GM15510 (cell line): ENCODE measurements around the gene ARID3B.

Experiments used
- POLR2A ChIP-seq: IDR thresholded peaks from 3 replicates; pipeline ENCODE4 v1.6.1; 2011; ENCODE audit warnings: borderline replicate concordance; ENCODE audit not compliant: insufficient read length; ENCODE audit errors: extremely low read depth

ARID3B gene

GRCh38 chr15:74618841-74619596, 78.0 kb downstream of the ARID3B start:
- no peak for TF ChIP-seq POLR2A

GRCh38 chr15:74619916-74620635, 79.1 kb downstream of the ARID3B start:
- no peak for TF ChIP-seq POLR2A

GRCh38 chr15:74620636-74621545, 79.9 kb downstream of the ARID3B start:
- TF ChIP-seq POLR2A = no peak

GRCh38 chr15:74621546-74621920, 80.5 kb downstream of the ARID3B start:
- TF ChIP-seq POLR2A = no peak

- no peak for TF ChIP-seq POLR2A
Observed at GRCh38 chr15:74621936-74622335, 80.9 kb downstream of the ARID3B start.

- TF ChIP-seq POLR2A = no peak
Observed at GRCh38 chr15:74622758-74623157, 81.7 kb downstream of the ARID3B start.

- no peak for TF ChIP-seq POLR2A
Observed at GRCh38 chr15:74624020-74624602, 83.1 kb downstream of the ARID3B start.

GRCh38 chr15:74625693-74626092, 84.7 kb downstream of the ARID3B start:
- no peak for TF ChIP-seq POLR2A

- no peak for TF ChIP-seq POLR2A
Observed at GRCh38 chr15:74626336-74626735, 85.3 kb downstream of the ARID3B start.

GRCh38 chr15:74626752-74627692, 86.0 kb downstream of the ARID3B start:
- no peak for TF ChIP-seq POLR2A

GRCh38 chr15:74627766-74628165, 86.7 kb downstream of the ARID3B start:
- TF ChIP-seq POLR2A = no peak

GRCh38 chr15:74628199-74628598, 87.2 kb downstream of the ARID3B start:
- TF ChIP-seq POLR2A = no peak

- no peak for TF ChIP-seq POLR2A
Observed at GRCh38 chr15:74628949-74629348, 87.9 kb downstream of the ARID3B start.
